Measurements from ENCODE around the gene NOP53. TPM values are rescaled to one million over a fixed set of nuclear protein-coding genes. Genes with fewer than 3 reads are reported as not detected.

NOP53 gene
- polyA plus RNA-seq, 1 donor from 2014 or later: 87.0 TPM

DNA sequence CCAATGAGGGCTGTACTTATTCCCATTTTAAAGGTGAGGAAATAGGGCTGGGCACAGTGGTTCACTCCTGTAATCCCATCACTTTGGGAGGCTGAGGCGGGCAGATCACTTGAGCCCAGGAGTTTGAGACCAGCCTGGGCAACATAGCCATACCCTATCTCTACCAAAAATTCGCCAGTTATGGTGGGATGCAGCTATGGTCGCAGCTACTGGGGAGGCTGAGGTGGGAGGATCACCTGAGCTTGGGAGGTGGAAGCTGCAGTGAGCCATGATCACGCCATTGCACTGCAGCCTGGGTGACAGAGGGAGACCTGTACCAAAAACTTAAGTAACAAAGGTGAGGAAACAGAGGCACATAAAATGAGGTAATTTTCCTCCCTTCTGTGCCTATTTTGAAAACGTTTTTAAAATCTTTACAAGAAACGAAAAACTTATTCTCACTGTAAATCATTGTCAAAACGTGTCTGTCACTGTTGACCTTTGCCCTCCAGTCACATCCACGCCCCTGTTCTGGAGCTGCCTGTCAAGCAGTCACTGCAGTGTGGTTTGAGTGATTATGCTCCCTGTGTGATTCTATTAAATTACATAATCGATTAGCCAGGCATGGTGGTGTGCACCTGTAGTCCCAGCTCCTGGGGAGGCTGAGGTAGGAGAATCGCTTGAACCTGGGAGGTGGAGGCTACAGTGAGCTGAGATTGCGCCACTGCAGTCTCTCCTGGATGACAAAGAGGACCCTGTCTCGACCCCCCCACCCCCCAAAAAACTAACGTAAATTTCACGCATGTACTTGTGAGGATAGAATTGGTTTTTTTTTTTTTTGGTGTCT is 12.5 kb downstream of the NOP53 start:
- H2AFZ ChIP-seq (ENCODE audit: low read depth, low read length): no peak overlapping the region
- H3K27me3 ChIP-seq (ENCODE audit: insufficient read depth, low read depth, low read length): no peaks in the 10 kb centered on the region
- no peak for TF ChIP-seq EP300 (conservative IDR thresholded peaks at IDR 0.05; ENCODE audit: poor library complexity, severe bottlenecking)
- no peak for TF ChIP-seq TAF1 (IDR thresholded peaks at IDR 0.05; ENCODE audit: low read depth)
- TF ChIP-seq, protein P1, sequence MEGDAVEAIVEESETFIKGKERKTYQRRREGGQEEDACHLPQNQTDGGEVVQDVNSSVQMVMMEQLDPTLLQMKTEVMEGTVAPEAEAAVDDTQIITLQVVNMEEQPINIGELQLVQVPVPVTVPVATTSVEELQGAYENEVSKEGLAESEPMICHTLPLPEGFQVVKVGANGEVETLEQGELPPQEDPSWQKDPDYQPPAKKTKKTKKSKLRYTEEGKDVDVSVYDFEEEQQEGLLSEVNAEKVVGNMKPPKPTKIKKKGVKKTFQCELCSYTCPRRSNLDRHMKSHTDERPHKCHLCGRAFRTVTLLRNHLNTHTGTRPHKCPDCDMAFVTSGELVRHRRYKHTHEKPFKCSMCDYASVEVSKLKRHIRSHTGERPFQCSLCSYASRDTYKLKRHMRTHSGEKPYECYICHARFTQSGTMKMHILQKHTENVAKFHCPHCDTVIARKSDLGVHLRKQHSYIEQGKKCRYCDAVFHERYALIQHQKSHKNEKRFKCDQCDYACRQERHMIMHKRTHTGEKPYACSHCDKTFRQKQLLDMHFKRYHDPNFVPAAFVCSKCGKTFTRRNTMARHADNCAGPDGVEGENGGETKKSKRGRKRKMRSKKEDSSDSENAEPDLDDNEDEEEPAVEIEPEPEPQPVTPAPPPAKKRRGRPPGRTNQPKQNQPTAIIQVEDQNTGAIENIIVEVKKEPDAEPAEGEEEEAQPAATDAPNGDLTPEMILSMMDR (IDR thresholded peaks at IDR 0.05; ENCODE audit: poor library complexity, severe bottlenecking): no peak
- no peak for TF ChIP-seq EZH2 (IDR thresholded peaks at IDR 0.05; ENCODE audit: borderline replicate concordance, insufficient read depth, low read length, poor library complexity, severe bottlenecking)
- TF ChIP-seq MXI1 (conservative IDR thresholded peaks at IDR 0.05; ENCODE audit: poor library complexity, severe bottlenecking): no peak
- no peak for TF ChIP-seq POLR2AphosphoS5 (IDR thresholded peaks at IDR 0.05)
- TF ChIP-seq SMC3 (conservative IDR thresholded peaks at IDR 0.05; ENCODE audit: poor library complexity): no peak
- TF ChIP-seq, protein P2, sequence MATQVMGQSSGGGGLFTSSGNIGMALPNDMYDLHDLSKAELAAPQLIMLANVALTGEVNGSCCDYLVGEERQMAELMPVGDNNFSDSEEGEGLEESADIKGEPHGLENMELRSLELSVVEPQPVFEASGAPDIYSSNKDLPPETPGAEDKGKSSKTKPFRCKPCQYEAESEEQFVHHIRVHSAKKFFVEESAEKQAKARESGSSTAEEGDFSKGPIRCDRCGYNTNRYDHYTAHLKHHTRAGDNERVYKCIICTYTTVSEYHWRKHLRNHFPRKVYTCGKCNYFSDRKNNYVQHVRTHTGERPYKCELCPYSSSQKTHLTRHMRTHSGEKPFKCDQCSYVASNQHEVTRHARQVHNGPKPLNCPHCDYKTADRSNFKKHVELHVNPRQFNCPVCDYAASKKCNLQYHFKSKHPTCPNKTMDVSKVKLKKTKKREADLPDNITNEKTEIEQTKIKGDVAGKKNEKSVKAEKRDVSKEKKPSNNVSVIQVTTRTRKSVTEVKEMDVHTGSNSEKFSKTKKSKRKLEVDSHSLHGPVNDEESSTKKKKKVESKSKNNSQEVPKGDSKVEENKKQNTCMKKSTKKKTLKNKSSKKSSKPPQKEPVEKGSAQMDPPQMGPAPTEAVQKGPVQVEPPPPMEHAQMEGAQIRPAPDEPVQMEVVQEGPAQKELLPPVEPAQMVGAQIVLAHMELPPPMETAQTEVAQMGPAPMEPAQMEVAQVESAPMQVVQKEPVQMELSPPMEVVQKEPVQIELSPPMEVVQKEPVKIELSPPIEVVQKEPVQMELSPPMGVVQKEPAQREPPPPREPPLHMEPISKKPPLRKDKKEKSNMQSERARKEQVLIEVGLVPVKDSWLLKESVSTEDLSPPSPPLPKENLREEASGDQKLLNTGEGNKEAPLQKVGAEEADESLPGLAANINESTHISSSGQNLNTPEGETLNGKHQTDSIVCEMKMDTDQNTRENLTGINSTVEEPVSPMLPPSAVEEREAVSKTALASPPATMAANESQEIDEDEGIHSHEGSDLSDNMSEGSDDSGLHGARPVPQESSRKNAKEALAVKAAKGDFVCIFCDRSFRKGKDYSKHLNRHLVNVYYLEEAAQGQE (IDR thresholded peaks at IDR 0.05; ENCODE audit: borderline replicate concordance): no peak
- no peak for TF ChIP-seq RAD21 (conservative IDR thresholded peaks at IDR 0.05)
- H3F3A ChIP-seq (ENCODE audit: insufficient read depth, low read length, poor library complexity, severe bottlenecking): no peaks in the 10 kb centered on the region
- no peaks in the 10 kb centered on the region for H3K9me3 ChIP-seq (ENCODE audit: low read length)
- H3K9me2 ChIP-seq (ENCODE audit: insufficient read depth, low read length): no peaks in the 10 kb centered on the region
- no peak overlapping the region for H3K4me2 ChIP-seq (ENCODE audit: low read length)
- H4K20me1 ChIP-seq (ENCODE audit: insufficient read depth): no peaks in the 10 kb centered on the region
- no peak overlapping the region for H3K4me3 ChIP-seq (ENCODE audit: low read length)
- H3K9ac ChIP-seq (ENCODE audit: low read length): no peak overlapping the region
- no peaks in the 10 kb centered on the region for H3K79me2 ChIP-seq (replicated peaks; ENCODE audit: insufficient read depth, low read length)
- H3K36me3 ChIP-seq (ENCODE audit: insufficient read depth, low read length): no peaks in the 10 kb centered on the region
- no peak overlapping the region for H3K27ac ChIP-seq (ENCODE audit: low read length)

DNA sequence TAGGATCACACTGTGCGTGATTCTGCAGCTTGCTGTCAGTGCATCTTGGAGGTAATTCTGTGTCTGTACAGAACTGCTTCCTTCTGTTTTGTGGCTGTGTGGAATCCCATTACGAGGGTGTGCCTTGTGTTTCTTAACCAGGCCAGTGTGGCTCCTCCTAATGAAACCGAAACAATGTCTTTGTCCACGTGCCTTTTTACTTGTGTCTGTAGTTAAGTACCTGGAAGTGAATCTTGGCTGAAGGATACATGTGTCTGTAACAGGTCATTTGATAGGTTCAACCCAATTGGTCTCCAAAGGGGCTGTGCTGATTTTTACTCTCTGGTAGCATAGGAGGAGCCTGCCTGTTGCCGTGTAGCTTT is 13.1 kb downstream of the NOP53 start:
- Histone ChIP-seq H3K4me2 (ENCODE audit: low read length) (no peak overlapping the region), H3K36me3 (ENCODE audit: insufficient read depth, low read length) (no peaks in the 10 kb centered on the region)
- TF ChIP-seq EP300 (conservative IDR thresholded peaks at IDR 0.05; ENCODE audit: poor library complexity, severe bottlenecking) (no peak), TAF1 (IDR thresholded peaks at IDR 0.05; ENCODE audit: low read depth) (no peak), EZH2 (IDR thresholded peaks at IDR 0.05; ENCODE audit: borderline replicate concordance, insufficient read depth, low read length, poor library complexity, severe bottlenecking) (no peak), SMC3 (conservative IDR thresholded peaks at IDR 0.05; ENCODE audit: poor library complexity) (no peak), POLR2AphosphoS5 (IDR thresholded peaks at IDR 0.05) (no peak), RAD21 (conservative IDR thresholded peaks at IDR 0.05) (no peak), MXI1 (conservative IDR thresholded peaks at IDR 0.05; ENCODE audit: poor library complexity, severe bottlenecking) (no peak)
- TF ChIP-seq, protein P1 (IDR thresholded peaks at IDR 0.05; ENCODE audit: poor library complexity, severe bottlenecking): no peak
- TF ChIP-seq, protein P2 (IDR thresholded peaks at IDR 0.05; ENCODE audit: borderline replicate concordance): no peak

More for the DNA sequence above, 13.1 kb downstream of the NOP53 start:
- H3K9me3 ChIP-seq (ENCODE audit: low read length): no peaks in the 10 kb centered on the region
- no peaks in the 10 kb centered on the region for H3K9me2 ChIP-seq (ENCODE audit: insufficient read depth, low read length)
- H3K79me2 ChIP-seq (replicated peaks; ENCODE audit: insufficient read depth, low read length): no peaks in the 10 kb centered on the region
- no peaks in the 10 kb centered on the region for H3F3A ChIP-seq (ENCODE audit: insufficient read depth, low read length, poor library complexity, severe bottlenecking)
- H3K4me3 ChIP-seq (ENCODE audit: low read length): no peak overlapping the region
- no peaks in the 10 kb centered on the region for H3K27me3 ChIP-seq (ENCODE audit: insufficient read depth, low read depth, low read length)
- H3K27ac ChIP-seq (ENCODE audit: low read length): no peak overlapping the region
- no peak overlapping the region for H3K9ac ChIP-seq (ENCODE audit: low read length)
- no peak overlapping the region for H2AFZ ChIP-seq (ENCODE audit: low read depth, low read length)
- no peaks in the 10 kb centered on the region for H4K20me1 ChIP-seq (ENCODE audit: insufficient read depth)
